Peyer's patch (tissue), 4 donors: ENCODE results near the gene GALR3. TPM values are rescaled to one million over a fixed set of nuclear protein-coding genes. Genes with fewer than 3 reads are reported as not detected.
A peak's percentile ranks its signal among the peaks of the same experiment; 100 is the strongest.

ENCODE experiments used
- DNase-seq, 3 donors: peaks; one replicate each; pipeline ENCODE4 v3.0.0-alpha.2; 2017 to 2019
- H3K27ac ChIP-seq, 4 donors: fragments of 200-600 bp; sonication (generic); one replicate each; pipeline ENCODE4 v1.5.1; 2016 to 2019
- H3K27me3 ChIP-seq, 2 donors: fragments of 200-600 bp; sonication (generic); one replicate each; pipeline ENCODE4 v1.5.1; 2019
- H3K36me3 ChIP-seq, 3 donors: fragments of 200-600 bp; sonication (generic); one replicate each; pipeline ENCODE4 v1.5.1; 2016 to 2019
- H3K4me1 ChIP-seq, 4 donors: fragments of 200-600 bp; sonication (generic); one replicate each; pipeline ENCODE4 v1.5.1; 2016 to 2019
- H3K4me3 ChIP-seq, 4 donors: fragments of 200-600 bp; sonication (generic); 1 replicate in 3 of 4; 2 replicates in 1 of 4; pipeline ENCODE4 v1.5.1; 2016 to 2019; ENCODE audit warnings: mild to moderate bottlenecking in 1 of 4
- H3K9me3 ChIP-seq, 4 donors: fragments of 200-600 bp; sonication (generic); one replicate each; pipeline ENCODE4 v1.5.1; 2016 to 2019; ENCODE audit warnings: mild to moderate bottlenecking in 1 of 4
- CTCF ChIP-seq, 6 experiments: fragments of 450-650 bp in 4 of 6; fragments of 200-600 bp in 2 of 6; sonication (generic) in 1 of 6; IDR thresholded peaks; one replicate each; pipeline ENCODE4 v1.5.1; 2017 to 2019; ENCODE audit warnings: antibody characterized with exemption in 6 of 6, mild to moderate bottlenecking in 3 of 6, moderate library complexity in 1 of 6
- POLR2A ChIP-seq, 2 donors: fragments of 450-650 bp; IDR thresholded peaks; one replicate each; pipeline ENCODE4 v1.5.1; 2017; ENCODE audit warnings: antibody characterized with exemption in 2 of 2, mild to moderate bottlenecking in 2 of 2, moderate library complexity in 2 of 2
- total RNA-seq, 4 donors: library from RNA; depleted of rRNA; stranded (reverse); fragments of >200 nt; gene quantifications; one replicate each; pipeline ENCODE4 v1.1.0, GENCODE V29; 2016

Gene GALR3
- total RNA-seq, 4 donors from 2014 or later = not detected

GRCh38 chr22:37848587-37849088 is 25.5 kb downstream of the GALR3 start:
- peak overlapping the region; percentile 85 to 93 (median 85) for H3K27ac ChIP-seq
- no peak for TF ChIP-seq POLR2A (IDR thresholded peaks at IDR 0.05)
- TF ChIP-seq CTCF (IDR thresholded peaks at IDR 0.05) = no peak
- H3K27me3 ChIP-seq = no peaks in the 10 kb centered on the region
- no peaks in the 10 kb centered on the region for H3K9me3 ChIP-seq
- H3K36me3 ChIP-seq = peaks cover 0 to 24% (median 0%) of the 10 kb centered on the region in 3 donors
- H3K4me1 ChIP-seq = peaks cover 3 to 13% (median 8%) of the 10 kb centered on the region in 4 donors
- peak overlapping the region; percentile 62 to 96 (median 82) for H3K4me3 ChIP-seq
- no peak for DNase-seq

GRCh38 chr22:37849089-37849751 is 26.0 kb downstream of the GALR3 start, which contains the start of gene EIF3L:
Gene EIF3L, plus strand, starts transcription at chr22:37849419. Its CDS starts 31 bp downstream, at chr22:37849450.
- DNase-seq = peak; percentile 84 to 95 (median 93)
- peaks cover 3 to 13% (median 8%) of the 10 kb centered on the region in 4 donors for H3K4me1 ChIP-seq
- H3K9me3 ChIP-seq = no peaks in the 10 kb centered on the region
- H3K36me3 ChIP-seq = peaks cover 0 to 30% (median 0%) of the 10 kb centered on the region in 3 donors
- no peaks in the 10 kb centered on the region for H3K27me3 ChIP-seq
- no peak for TF ChIP-seq CTCF (IDR thresholded peaks at IDR 0.05)
- peak; percentile 78 to 92 for TF ChIP-seq POLR2A (IDR thresholded peaks at IDR 0.05)
- peak within 1 kb of the TSS; percentile 62 to 96 (median 82) for H3K4me3 ChIP-seq
- peak within 1 kb of the TSS; percentile 85 to 93 (median 85) for H3K27ac ChIP-seq

- Histone ChIP-seq H3K4me3 (no peak overlapping the region), H3K27ac (no peak overlapping the region), H3K9me3 (no peaks in the 10 kb centered on the region), H3K27me3 (no peaks in the 10 kb centered on the region), H3K36me3 (peaks cover 0 to 45% (median 0%) of the 10 kb centered on the region in 3 donors), H3K4me1 (peaks cover 3 to 13% (median 8%) of the 10 kb centered on the region in 4 donors)
- no peak for DNase-seq
- TF ChIP-seq CTCF (IDR thresholded peaks at IDR 0.05) (no peak), POLR2A (IDR thresholded peaks at IDR 0.05) (no peak)
These were observed 27.6 kb downstream of the GALR3 start for GRCh38 chr22:37850801-37851200.

GRCh38 chr22:37852418-37852817 is 29.2 kb downstream of the GALR3 start:
- H3K36me3 ChIP-seq = peaks cover 0 to 61% (median 0%) of the 10 kb centered on the region in 3 donors
- H3K9me3 ChIP-seq = no peaks in the 10 kb centered on the region
- TF ChIP-seq POLR2A (IDR thresholded peaks at IDR 0.05) = no peak
- no peak for TF ChIP-seq CTCF (IDR thresholded peaks at IDR 0.05)
- H3K4me1 ChIP-seq = peaks cover 3 to 13% (median 8%) of the 10 kb centered on the region in 4 donors
- no peaks in the 10 kb centered on the region for H3K27me3 ChIP-seq
- H3K4me3 ChIP-seq = no peak overlapping the region
- DNase-seq = no peak
- no peak overlapping the region for H3K27ac ChIP-seq

GRCh38 chr22:37854946-37855345 is 31.8 kb downstream of the GALR3 start:
- Histone ChIP-seq H3K27me3 (no peaks in the 10 kb centered on the region), H3K4me1 (peaks cover 2 to 10% (median 7%) of the 10 kb centered on the region in 4 donors), H3K4me3 (no peak overlapping the region), H3K9me3 (no peaks in the 10 kb centered on the region), H3K27ac (no peak overlapping the region), H3K36me3 (peaks cover 0 to 86% (median 0%) of the 10 kb centered on the region in 3 donors)
- TF ChIP-seq POLR2A (IDR thresholded peaks at IDR 0.05) = no peak
- TF ChIP-seq CTCF (IDR thresholded peaks at IDR 0.05) = no peak
- no peak for DNase-seq
